ENCODE data around the gene CFAP45. TPM values are rescaled to one million over a fixed set of nuclear protein-coding genes. Genes with fewer than 3 reads are reported as not detected.

CFAP45 gene
- total and polyA plus RNA-seq, 2 donors (not counting 1 experiment from before 2014, with no cell fraction given) = 1.3 to 2.4 TPM

DNA sequence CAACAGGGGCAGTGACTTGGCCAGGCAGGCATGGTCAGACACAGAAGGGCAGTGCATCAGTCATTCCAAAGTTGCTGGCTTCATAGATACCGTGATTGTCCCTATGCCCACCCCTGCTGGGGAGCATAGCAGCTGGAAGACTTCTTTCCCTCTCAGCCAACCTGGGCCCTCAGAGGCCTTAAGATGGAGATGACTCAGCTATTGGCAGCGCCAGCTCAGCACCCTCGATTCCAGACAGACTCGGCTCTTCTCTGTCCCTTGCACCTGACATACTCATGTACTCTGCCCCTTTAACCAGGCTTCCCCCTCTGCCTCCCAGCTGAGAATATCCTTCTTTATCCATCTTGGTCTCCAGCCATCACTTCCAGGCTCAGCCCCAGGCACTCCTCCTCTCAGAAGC lies 56.5 kb downstream of the CFAP45 start:
- Histone ChIP-seq H3K4me3 (ENCODE audit: control extremely low read depth in 1 of 5, extremely low read depth in 1 of 5, insufficient read depth in 1 of 5, low read depth in 2 of 5, low read length in 4 of 5) (no peak overlapping the region), H3K4me1 (ENCODE audit: control insufficient read depth in 2 of 2, insufficient read depth in 2 of 2, low read length in 2 of 2) (no peaks in the 10 kb centered on the region), H3K9ac (ENCODE audit: low read length) (no peak overlapping the region), H4K20me1 (ENCODE audit: control insufficient read depth, insufficient read depth, low read length, poor library complexity, severe bottlenecking) (no peaks in the 10 kb centered on the region), H3K27ac (ENCODE audit: low read length in 2 of 2) (no peak overlapping the region), H3K9me3 (ENCODE audit: control extremely low read depth in 1 of 3, control insufficient read depth in 2 of 3, insufficient read depth in 1 of 3, low read length in 2 of 3) (no peaks in the 10 kb centered on the region), H3K27me3 (replicated peaks in 1 of 4; ENCODE audit: control extremely low read depth in 1 of 4, control insufficient read depth in 3 of 4, insufficient read depth in 4 of 4, low read length in 3 of 4) (peaks cover 0 to 6% (median 3%) of the 10 kb centered on the region in 4 experiments), H3K79me2 (ENCODE audit: control insufficient read depth, insufficient read depth, low read length) (no peaks in the 10 kb centered on the region), H2AFZ (ENCODE audit: insufficient read depth, low read depth, low read length, poor library complexity, severe bottlenecking) (no peak overlapping the region), H3K4me2 (replicated peaks; ENCODE audit: low read depth, low read length, poor library complexity, severe bottlenecking) (no peak overlapping the region), H3K36me3 (replicated peaks in 1 of 2; ENCODE audit: control extremely low read depth in 1 of 2, control insufficient read depth in 1 of 2, extremely low read depth in 1 of 2, insufficient read depth in 2 of 2, low read length in 1 of 2) (no peaks in the 10 kb centered on the region)
- H3K4me1 Mint-ChIP-seq = peaks cover 4% of the 10 kb centered on the region
- 75% methylated on average over 4 of the region's 4 CpGs for WGBS (ENCODE audit: insufficient coverage)
- no peak overlapping the region for H3K4me3 Mint-ChIP-seq
- TF ChIP-seq EZH2 (IDR thresholded peaks at IDR 0.05; ENCODE audit: borderline replicate concordance, insufficient read depth, low read depth, low read length, poor library complexity, severe bottlenecking) = no peak
- TF ChIP-seq, protein P1, sequence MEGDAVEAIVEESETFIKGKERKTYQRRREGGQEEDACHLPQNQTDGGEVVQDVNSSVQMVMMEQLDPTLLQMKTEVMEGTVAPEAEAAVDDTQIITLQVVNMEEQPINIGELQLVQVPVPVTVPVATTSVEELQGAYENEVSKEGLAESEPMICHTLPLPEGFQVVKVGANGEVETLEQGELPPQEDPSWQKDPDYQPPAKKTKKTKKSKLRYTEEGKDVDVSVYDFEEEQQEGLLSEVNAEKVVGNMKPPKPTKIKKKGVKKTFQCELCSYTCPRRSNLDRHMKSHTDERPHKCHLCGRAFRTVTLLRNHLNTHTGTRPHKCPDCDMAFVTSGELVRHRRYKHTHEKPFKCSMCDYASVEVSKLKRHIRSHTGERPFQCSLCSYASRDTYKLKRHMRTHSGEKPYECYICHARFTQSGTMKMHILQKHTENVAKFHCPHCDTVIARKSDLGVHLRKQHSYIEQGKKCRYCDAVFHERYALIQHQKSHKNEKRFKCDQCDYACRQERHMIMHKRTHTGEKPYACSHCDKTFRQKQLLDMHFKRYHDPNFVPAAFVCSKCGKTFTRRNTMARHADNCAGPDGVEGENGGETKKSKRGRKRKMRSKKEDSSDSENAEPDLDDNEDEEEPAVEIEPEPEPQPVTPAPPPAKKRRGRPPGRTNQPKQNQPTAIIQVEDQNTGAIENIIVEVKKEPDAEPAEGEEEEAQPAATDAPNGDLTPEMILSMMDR (IDR thresholded peaks at IDR 0.05) = no peak
- intact Hi-C loops (cut with micrococcal nuclease) = no loop called here
- ChIA-PET CTCF (interaction anchor here (0.9 to 1.4 kb wide), 3 partner anchors 41 to 164 kb away, joined by 3 to 4 read pairs (median 3); partner anchors contain the start of gene FCRL6), POLR2A (no interaction called here)
- no peak overlapping the region for H3K27ac Mint-ChIP-seq
- ATAC-seq (ENCODE audit: low read depth) (no peak), DNase-seq (no peak)
- peaks cover 37% of the 10 kb centered on the region for H3K27me3 Mint-ChIP-seq
- H3K9me3 Mint-ChIP-seq (ENCODE audit: insufficient read depth) = no peaks in the 10 kb centered on the region

DNA sequence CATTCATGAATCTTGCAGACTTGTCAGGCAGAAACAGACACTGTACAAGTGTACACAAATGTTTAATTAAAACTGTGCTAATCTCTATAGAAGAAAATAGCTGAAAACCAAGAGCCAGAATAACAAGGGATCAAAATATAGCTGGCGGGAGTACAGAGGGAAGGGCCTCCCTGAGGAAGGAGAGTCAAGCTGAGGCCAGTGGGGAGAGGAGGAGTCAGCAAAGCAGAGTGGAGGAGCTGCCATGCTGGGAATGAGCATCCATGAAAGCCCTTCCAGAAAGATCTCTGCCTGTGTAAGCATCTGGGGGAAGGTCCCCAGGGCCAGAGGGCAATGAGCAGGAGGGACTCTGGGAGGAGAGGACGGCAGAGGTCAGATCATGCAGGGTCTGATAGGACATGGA lies 58.2 kb downstream of the CFAP45 start:
- H3K4me2 ChIP-seq (replicated peaks; ENCODE audit: low read depth, low read length, poor library complexity, severe bottlenecking) = no peak overlapping the region
- no peak for ATAC-seq (ENCODE audit: low read depth)
- H3K4me3 Mint-ChIP-seq = no peak overlapping the region
- no peaks in the 10 kb centered on the region for H3K4me1 ChIP-seq (ENCODE audit: control insufficient read depth in 2 of 2, insufficient read depth in 2 of 2, low read length in 2 of 2)
- no peaks in the 10 kb centered on the region for H3K36me3 ChIP-seq (replicated peaks in 1 of 2; ENCODE audit: control extremely low read depth in 1 of 2, control insufficient read depth in 1 of 2, extremely low read depth in 1 of 2, insufficient read depth in 2 of 2, low read length in 1 of 2)
- H3K27me3 ChIP-seq (replicated peaks in 1 of 4; ENCODE audit: control extremely low read depth in 1 of 4, control insufficient read depth in 3 of 4, insufficient read depth in 4 of 4, low read length in 3 of 4) = peaks cover 0 to 6% (median 3%) of the 10 kb centered on the region in 4 experiments
- no peak overlapping the region for H3K9ac ChIP-seq (ENCODE audit: low read length)
- H3K27me3 Mint-ChIP-seq = peaks cover 29% of the 10 kb centered on the region
- TF ChIP-seq, protein P1 (IDR thresholded peaks at IDR 0.05) = no peak
- TF ChIP-seq EZH2 (IDR thresholded peaks at IDR 0.05; ENCODE audit: borderline replicate concordance, insufficient read depth, low read depth, low read length, poor library complexity, severe bottlenecking) = no peak
- peaks cover 4% of the 10 kb centered on the region for H3K4me1 Mint-ChIP-seq
- WGBS (ENCODE audit: insufficient coverage) = 90% methylated on average over 2 of the region's 2 CpGs
- no peak overlapping the region for H3K27ac Mint-ChIP-seq
- no peak overlapping the region for H3K4me3 ChIP-seq (ENCODE audit: control extremely low read depth in 1 of 5, extremely low read depth in 1 of 5, insufficient read depth in 1 of 5, low read depth in 2 of 5, low read length in 4 of 5)
- ChIA-PET CTCF (interaction anchor here (0.8 to 1.7 kb wide), 4 partner anchors 20 to 105 kb away, joined by 3 to 4 read pairs (median 3); no protein-coding TSS in a partner anchor), POLR2A (no interaction called here)
- no peak for DNase-seq
- no peak overlapping the region for H2AFZ ChIP-seq (ENCODE audit: insufficient read depth, low read depth, low read length, poor library complexity, severe bottlenecking)
- no peak overlapping the region for H3K27ac ChIP-seq (ENCODE audit: low read length in 2 of 2)
- no peaks in the 10 kb centered on the region for H4K20me1 ChIP-seq (ENCODE audit: control insufficient read depth, insufficient read depth, low read length, poor library complexity, severe bottlenecking)
- H3K9me3 Mint-ChIP-seq (ENCODE audit: insufficient read depth) = no peaks in the 10 kb centered on the region
- H3K79me2 ChIP-seq (ENCODE audit: control insufficient read depth, insufficient read depth, low read length) = no peaks in the 10 kb centered on the region
- intact Hi-C loops (cut with micrococcal nuclease) = no loop called here
- H3K9me3 ChIP-seq (ENCODE audit: control extremely low read depth in 1 of 3, control insufficient read depth in 2 of 3, insufficient read depth in 1 of 3, low read length in 2 of 3) = no peaks in the 10 kb centered on the region
